Measurements from ENCODE around the gene BCAS3.
A peak's percentile ranks its signal among the peaks of the same experiment; 100 is the strongest.

Gene BCAS3

GRCh38 chr17:61333136-61333535 lies 655.5 kb downstream of the BCAS3 start:
- DNase-seq: peak in 1 of 56 donors; percentile 30

- DNase-seq: no peak
Observed at GRCh38 chr17:61334673-61335072, 657.0 kb downstream of the BCAS3 start.

- no peak for DNase-seq
Observed at GRCh38 chr17:61335105-61335844, 657.6 kb downstream of the BCAS3 start.

GRCh38 chr17:61335845-61336655 lies 658.4 kb downstream of the BCAS3 start:
- no peak for DNase-seq

- DNase-seq: peak in 8 of 56 donors; percentile 8 to 38 (median 24)
Observed at GRCh38 chr17:61337290-61337689, 659.6 kb downstream of the BCAS3 start.

- DNase-seq: no peak
Observed at GRCh38 chr17:61338000-61338798, 660.5 kb downstream of the BCAS3 start.

- no peak for DNase-seq
Observed at GRCh38 chr17:61338874-61339478, 661.3 kb downstream of the BCAS3 start.

GRCh38 chr17:61340431-61341209 lies 663.0 kb downstream of the BCAS3 start:
- DNase-seq: peak in 1 of 56 donors; percentile 11

GRCh38 chr17:61343576-61343975 lies 665.9 kb downstream of the BCAS3 start:
- DNase-seq: no peak

GRCh38 chr17:61345061-61345460 lies 667.4 kb downstream of the BCAS3 start:
- no peak for DNase-seq

- no peak for DNase-seq
Observed at GRCh38 chr17:61345825-61346666, 668.4 kb downstream of the BCAS3 start.

- no peak for DNase-seq
Observed at GRCh38 chr17:61349350-61349749, 671.7 kb downstream of the BCAS3 start.

- no peak for DNase-seq
Observed at GRCh38 chr17:61351745-61352407, 674.2 kb downstream of the BCAS3 start.

- DNase-seq: no peak
Observed at GRCh38 chr17:61352408-61352770, 674.7 kb downstream of the BCAS3 start.

GRCh38 chr17:61352781-61353491 lies 675.3 kb downstream of the BCAS3 start:
- no peak for DNase-seq

- DNase-seq: no peak
Observed at GRCh38 chr17:61353615-61354014, 676.0 kb downstream of the BCAS3 start.

- DNase-seq: no peak
Observed at GRCh38 chr17:61354895-61355874, 677.5 kb downstream of the BCAS3 start.

All from nucleus accumbens (tissue), 56 donors.